ENCODE measurements around the gene ARHGDIA. TPM values are rescaled to one million over a fixed set of nuclear protein-coding genes. Genes with fewer than 3 reads are reported as not detected.

Gene ARHGDIA
- total RNA-seq, 2 experiments from 2014 or later: 355 to 389 TPM

- intact Hi-C loops (cut with micrococcal nuclease): loop anchor here (2.0 kb wide), 1 partner anchor 41 kb away; the partner anchor contains the start of gene ARHGDIA
- H3K36me3 Mint-ChIP-seq (ENCODE audit: low read depth): peaks cover 14% of the 10 kb centered on the region
- peak within 1 kb of the TSS; percentile 79 for H3K4me3 Mint-ChIP-seq
- peak; percentile 95 for DNase-seq
- CTCF ChIA-PET: interaction anchor here (0.6 kb wide), 1 partner anchor 236 kb away, joined by 3 read pairs; no protein-coding TSS in a partner anchor
- no peaks in the 10 kb centered on the region for H3K27me3 Mint-ChIP-seq (ENCODE audit: low read depth)
- peaks cover 22% of the 10 kb centered on the region for H3K4me1 Mint-ChIP-seq (ENCODE audit: low read depth)
- H3K27ac Mint-ChIP-seq: no peak within 1 kb of the TSS
- H3K9me3 Mint-ChIP-seq: no peaks in the 10 kb centered on the region
These were observed 40.3 kb upstream of the ARHGDIA start, which contains the start of gene PCYT2 for GRCh38 chr17:81911277-81911961. Gene PCYT2, minus strand, starts transcription at chr17:81911399. Its CDS starts 44 bp downstream, at chr17:81911355.

GRCh38 chr17:81910840-81911276, 39.7 kb upstream of the ARHGDIA start:
- intact Hi-C loops (cut with micrococcal nuclease): loop anchor here (2.0 kb wide), 1 partner anchor 40 kb away; the partner anchor contains the start of gene ARHGDIA
- H3K9me3 Mint-ChIP-seq: no peaks in the 10 kb centered on the region

DNA sequence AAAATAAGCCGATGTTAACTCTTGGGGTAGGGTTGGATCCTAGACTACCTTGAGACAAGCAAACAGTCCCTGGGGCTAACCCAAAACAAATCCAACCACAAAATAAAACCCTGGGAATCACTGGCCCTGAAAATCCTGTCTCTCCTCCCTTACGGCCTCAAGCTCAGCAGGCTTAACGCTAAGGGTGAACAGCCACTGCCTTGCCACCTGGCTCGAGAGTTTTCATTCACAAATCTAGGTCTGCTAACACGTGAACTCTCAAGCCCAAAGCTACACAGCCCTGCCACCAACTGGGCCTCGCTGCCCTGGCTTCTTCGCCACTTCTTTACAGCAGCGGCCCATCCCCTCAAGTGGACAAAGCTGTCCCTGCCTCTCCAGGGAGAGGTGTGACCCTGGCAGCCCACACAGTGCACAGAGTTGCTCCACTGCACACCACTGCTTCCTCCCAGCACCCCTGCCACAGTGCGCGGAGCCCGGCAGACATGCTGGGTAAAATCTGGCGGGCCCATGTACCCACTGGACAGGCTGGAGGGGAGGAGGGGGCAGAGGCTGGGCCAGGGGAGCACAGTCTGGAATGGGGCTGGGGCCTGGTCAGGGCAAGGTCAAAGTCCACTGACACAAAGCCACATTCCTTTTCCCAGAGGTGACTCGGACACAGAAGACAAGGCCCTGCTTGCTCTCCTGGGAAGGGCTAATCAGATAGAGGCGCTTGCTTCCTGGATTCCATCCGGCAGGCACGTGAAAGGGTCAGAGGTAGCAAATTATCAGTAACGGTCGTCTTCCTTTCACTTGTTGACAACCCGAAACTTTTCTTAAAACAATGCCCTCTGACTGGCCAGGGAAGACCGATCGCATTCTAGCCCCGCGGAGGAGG, 39.1 kb upstream of the ARHGDIA start:
- Mint-ChIP-seq H3K27ac (no peak overlapping the region), H3K9me3 (no peaks in the 10 kb centered on the region), H3K27me3 (ENCODE audit: low read depth) (no peaks in the 10 kb centered on the region), H3K4me1 (ENCODE audit: low read depth) (peaks cover 14% of the 10 kb centered on the region), H3K4me3 (peak overlapping the region; percentile 79), H3K36me3 (ENCODE audit: low read depth) (peaks cover 10% of the 10 kb centered on the region)
- no peak for DNase-seq
- CTCF ChIA-PET: interaction anchor here (1.0 kb wide), 1 partner anchor 11 kb away, joined by 3 read pairs; no protein-coding TSS in a partner anchor
- intact Hi-C loops (cut with micrococcal nuclease): loop anchor here (2.0 kb wide), 1 partner anchor 39 kb away; the partner anchor contains the start of gene ARHGDIA

More at GRCh38 chr17:81910840-81911276, 39.7 kb upstream of the ARHGDIA start:
- peaks cover 13% of the 10 kb centered on the region for H3K36me3 Mint-ChIP-seq (ENCODE audit: low read depth)
- peaks cover 16% of the 10 kb centered on the region for H3K4me1 Mint-ChIP-seq (ENCODE audit: low read depth)
- no peak for DNase-seq
- no peak overlapping the region for H3K27ac Mint-ChIP-seq
- H3K27me3 Mint-ChIP-seq (ENCODE audit: low read depth): no peaks in the 10 kb centered on the region
- H3K4me3 Mint-ChIP-seq: peak overlapping the region; percentile 79
- CTCF ChIA-PET: interaction anchor here (0.6 kb wide), 1 partner anchor 235 kb away, joined by 3 read pairs; no protein-coding TSS in a partner anchor

DNA sequence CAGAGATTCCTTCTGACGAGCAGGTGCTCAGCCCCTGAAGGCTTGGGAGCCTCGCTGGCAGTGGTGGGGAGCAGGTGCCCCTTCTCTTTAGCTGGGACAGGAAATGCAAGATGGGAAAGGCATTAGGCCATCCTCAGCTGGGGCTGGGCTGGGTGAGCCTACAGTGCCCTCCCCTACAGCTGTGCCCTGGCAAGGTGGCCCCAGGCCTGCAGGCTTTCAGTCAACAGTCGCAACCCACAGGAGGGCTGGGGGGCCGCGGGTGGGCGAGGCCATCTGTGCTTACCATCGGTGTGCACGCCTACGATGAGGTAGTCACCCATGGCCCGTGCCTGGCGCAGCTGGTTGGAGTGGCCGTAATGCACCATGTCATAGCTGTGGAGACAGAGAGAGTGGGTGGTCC, 38.1 kb upstream of the ARHGDIA start:
- Mint-ChIP-seq H3K9me3 (no peaks in the 10 kb centered on the region), H3K4me3 (peak overlapping the region; percentile 21), H3K36me3 (ENCODE audit: low read depth) (peaks cover 7% of the 10 kb centered on the region), H3K27ac (no peak overlapping the region), H3K27me3 (ENCODE audit: low read depth) (no peaks in the 10 kb centered on the region), H3K4me1 (ENCODE audit: low read depth) (peaks cover 14% of the 10 kb centered on the region)
- intact Hi-C loops (cut with micrococcal nuclease): no loop called here
- no peak for DNase-seq
- CTCF ChIA-PET: interaction anchor here (1.0 kb wide), 1 partner anchor 10 kb away, joined by 3 read pairs; no protein-coding TSS in a partner anchor

DNA sequence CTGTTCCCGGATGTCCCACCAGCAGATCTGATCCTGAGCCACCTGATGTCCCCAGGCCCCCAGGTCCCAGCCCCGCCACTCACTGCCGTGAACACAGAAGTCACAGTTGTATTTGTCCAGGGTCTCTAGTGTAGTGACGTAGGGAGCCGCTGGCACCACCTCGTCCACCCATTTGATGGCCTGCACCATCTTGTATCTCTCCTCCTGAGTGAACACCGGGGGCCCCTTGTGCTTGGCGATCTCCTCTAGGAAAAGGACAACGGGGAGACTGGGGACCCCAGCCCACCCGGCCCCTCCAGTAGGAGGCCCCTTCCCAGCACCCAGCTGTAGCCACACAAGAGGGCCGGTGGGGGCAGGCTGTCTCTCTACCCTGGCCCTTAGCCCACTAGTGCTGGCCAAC, 37.7 kb upstream of the ARHGDIA start:
- Mint-ChIP-seq H3K36me3 (ENCODE audit: low read depth) (peaks cover 7% of the 10 kb centered on the region), H3K4me1 (ENCODE audit: low read depth) (peaks cover 14% of the 10 kb centered on the region), H3K9me3 (no peaks in the 10 kb centered on the region), H3K4me3 (no peak overlapping the region), H3K27ac (no peak overlapping the region), H3K27me3 (ENCODE audit: low read depth) (no peaks in the 10 kb centered on the region)
- CTCF ChIA-PET: no interaction called here
- intact Hi-C loops (cut with micrococcal nuclease): no loop called here
- no peak for DNase-seq

DNA sequence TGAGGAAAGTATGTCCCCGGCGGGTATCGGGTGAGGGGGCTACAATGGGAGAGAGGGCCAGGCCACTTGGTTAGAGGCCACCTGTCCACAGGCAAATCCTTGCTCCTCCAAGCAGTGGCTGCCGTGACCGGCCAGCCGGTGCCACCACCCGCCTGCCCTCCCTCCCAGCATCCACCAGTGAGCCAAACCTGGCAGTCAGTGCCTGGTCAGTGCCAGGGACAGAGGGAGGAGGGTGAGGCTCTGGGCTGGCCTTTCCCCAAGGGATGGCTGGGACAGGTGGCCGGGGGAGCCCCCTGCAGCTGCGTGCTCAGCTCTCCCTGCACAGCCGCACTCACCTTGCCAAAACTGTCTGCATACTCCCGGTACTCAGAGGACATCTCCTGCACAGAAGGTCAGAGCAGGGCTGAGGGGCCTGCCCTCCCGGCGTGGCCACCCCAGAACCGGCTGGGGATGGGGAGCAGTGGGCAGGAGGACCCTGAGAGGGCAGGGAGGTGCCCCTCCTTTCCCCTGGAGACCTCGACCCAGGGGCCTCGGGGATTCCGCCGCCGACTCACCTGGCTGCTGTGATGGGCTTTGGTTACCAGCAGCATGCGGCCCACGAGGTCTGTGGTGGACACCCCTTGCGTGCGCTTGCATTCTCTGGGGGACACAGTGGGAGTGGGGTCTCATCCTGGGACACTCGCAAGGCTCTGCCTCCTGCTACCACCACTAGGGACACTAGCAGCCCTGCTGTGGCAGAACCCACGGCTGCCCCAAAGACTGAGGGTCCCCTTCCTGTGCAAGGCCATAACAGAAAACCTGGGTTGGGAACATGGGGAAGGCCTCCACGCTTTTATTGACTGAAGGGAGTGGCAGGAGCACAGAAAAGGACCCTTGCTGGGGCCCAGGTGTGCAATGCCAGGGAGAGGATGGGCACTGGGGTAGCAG, 36.3 kb upstream of the ARHGDIA start:
- CTCF ChIA-PET: interaction anchor here (0.6 kb wide), 1 partner anchor 56 kb away, joined by 3 read pairs; no protein-coding TSS in a partner anchor
- Mint-ChIP-seq H3K27ac (no peak overlapping the region), H3K4me1 (ENCODE audit: low read depth) (peaks cover 12% of the 10 kb centered on the region), H3K27me3 (ENCODE audit: low read depth) (no peaks in the 10 kb centered on the region), H3K9me3 (no peaks in the 10 kb centered on the region), H3K36me3 (ENCODE audit: low read depth) (peaks cover 1% of the 10 kb centered on the region), H3K4me3 (no peak overlapping the region)
- DNase-seq: no peak
- intact Hi-C loops (cut with micrococcal nuclease): no loop called here

DNA sequence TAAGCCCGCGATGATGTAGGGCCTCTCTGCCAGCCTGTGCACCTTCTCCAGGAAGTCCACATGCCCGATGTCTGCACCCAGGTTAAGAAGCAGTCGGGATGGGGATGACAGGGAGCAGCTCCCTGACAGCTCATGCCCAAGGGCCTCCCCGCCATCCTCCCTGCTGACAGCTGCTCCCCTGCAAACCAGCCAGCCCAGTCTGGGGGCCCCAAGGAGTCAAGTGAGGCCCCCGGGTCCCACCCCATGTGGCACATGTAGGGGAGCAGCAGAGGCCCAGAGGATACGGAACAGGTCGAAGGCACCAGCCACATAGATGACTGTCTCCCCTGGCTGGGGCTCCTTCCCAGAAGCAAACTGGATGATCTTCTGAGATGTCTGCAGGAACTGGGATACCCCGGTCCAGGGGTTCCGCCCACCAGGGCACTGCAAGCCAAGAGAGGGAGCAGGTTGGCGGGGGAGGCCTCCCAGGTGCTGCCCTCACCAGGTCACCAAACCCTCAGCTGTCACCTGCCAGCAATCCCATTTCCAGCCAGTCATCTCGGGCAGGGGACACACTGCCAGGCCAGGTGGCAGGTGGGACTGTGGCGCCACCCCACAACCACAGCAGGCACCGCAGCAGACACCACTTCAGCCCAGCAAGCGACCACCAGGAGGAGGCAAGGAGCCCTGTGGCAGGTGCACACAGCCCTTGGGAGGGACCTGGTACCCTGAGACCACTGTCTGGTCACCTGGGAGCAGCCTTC, 35.5 kb upstream of the ARHGDIA start:
- H3K9me3 Mint-ChIP-seq: no peaks in the 10 kb centered on the region
- H3K4me3 Mint-ChIP-seq: no peak overlapping the region
- H3K4me1 Mint-ChIP-seq (ENCODE audit: low read depth): peaks cover 9% of the 10 kb centered on the region
- no peak for DNase-seq
- no peaks in the 10 kb centered on the region for H3K27me3 Mint-ChIP-seq (ENCODE audit: low read depth)
- intact Hi-C loops (cut with micrococcal nuclease): no loop called here
- CTCF ChIA-PET: no interaction called here
- peaks cover under 1% of the 10 kb centered on the region for H3K36me3 Mint-ChIP-seq (ENCODE audit: low read depth)
- no peak overlapping the region for H3K27ac Mint-ChIP-seq

DNA sequence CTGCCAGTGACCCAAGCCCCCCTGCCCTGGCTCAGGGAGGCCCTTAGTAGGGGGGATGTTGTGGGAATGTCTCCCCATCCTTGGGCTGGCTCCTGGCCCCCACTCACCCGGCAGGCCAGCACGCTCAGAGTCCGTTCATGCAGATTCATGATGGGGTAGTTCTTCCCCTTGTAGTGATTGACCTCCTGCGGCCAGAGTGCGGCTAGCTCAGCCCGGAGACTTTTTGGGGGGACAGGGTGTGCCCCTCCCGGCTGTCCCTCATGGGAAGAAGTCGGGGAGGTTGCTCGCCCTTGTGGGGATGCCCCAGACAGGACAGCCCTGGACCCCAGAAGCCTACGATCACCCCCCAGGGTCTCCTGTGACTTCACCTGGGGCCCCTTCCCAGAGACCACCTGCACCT, 34.9 kb upstream of the ARHGDIA start:
- intact Hi-C loops (cut with micrococcal nuclease): no loop called here
- CTCF ChIA-PET: no interaction called here
- Mint-ChIP-seq H3K27ac (no peak overlapping the region), H3K9me3 (no peaks in the 10 kb centered on the region), H3K4me1 (ENCODE audit: low read depth) (peaks cover 12% of the 10 kb centered on the region), H3K36me3 (ENCODE audit: low read depth) (peaks cover under 1% of the 10 kb centered on the region), H3K4me3 (no peak overlapping the region), H3K27me3 (ENCODE audit: low read depth) (peaks cover 6% of the 10 kb centered on the region)
- no peak for DNase-seq

- H3K27me3 Mint-ChIP-seq (ENCODE audit: low read depth): peaks cover 9% of the 10 kb centered on the region
- no peaks in the 10 kb centered on the region for H3K9me3 Mint-ChIP-seq
- H3K27ac Mint-ChIP-seq: no peak overlapping the region
- H3K4me3 Mint-ChIP-seq: no peak overlapping the region
- intact Hi-C loops (cut with micrococcal nuclease): no loop called here
- DNase-seq: no peak
- peaks cover 3% of the 10 kb centered on the region for H3K36me3 Mint-ChIP-seq (ENCODE audit: low read depth)
- CTCF ChIA-PET: no interaction called here
- peaks cover 13% of the 10 kb centered on the region for H3K4me1 Mint-ChIP-seq (ENCODE audit: low read depth)
These were observed 34.3 kb upstream of the ARHGDIA start for GRCh38 chr17:81905424-81905875.

GRCh38 chr17:81904600-81905423, 33.7 kb upstream of the ARHGDIA start:
- intact Hi-C loops (cut with micrococcal nuclease): no loop called here
- H3K36me3 Mint-ChIP-seq (ENCODE audit: low read depth): peaks cover 10% of the 10 kb centered on the region
- no peaks in the 10 kb centered on the region for H3K9me3 Mint-ChIP-seq
- peaks cover 8% of the 10 kb centered on the region for H3K4me1 Mint-ChIP-seq (ENCODE audit: low read depth)
- H3K4me3 Mint-ChIP-seq: no peak overlapping the region
- no peak for DNase-seq
- H3K27me3 Mint-ChIP-seq (ENCODE audit: low read depth): peaks cover 9% of the 10 kb centered on the region
- CTCF ChIA-PET: no interaction called here
- no peak overlapping the region for H3K27ac Mint-ChIP-seq

Data from activated naive CD4-positive, alpha-beta T cell treated with anti-CD3 and anti-CD28 coated beads for 36 hours (primary cell).